Large intestine (tissue), 3 donors: Measurements from ENCODE around the gene HMCN2. TPM values are rescaled to one million over a fixed set of nuclear protein-coding genes. Genes with fewer than 3 reads are reported as not detected.

Source experiments
- DNase-seq, 2 donors: peaks; one replicate each; pipeline versions ENCODE4 v3.0.0 to v3.0.0-alpha.2; 2013
- H3K27ac ChIP-seq: one replicate; pipeline ENCODE4 v1.5.1; 2013; ENCODE audit warnings: low read length
- H3K27me3 ChIP-seq: 2 replicates; pipeline ENCODE4 v1.6.1; 2013; ENCODE audit warnings: low read length; ENCODE audit not compliant: control insufficient read depth, insufficient read depth
- H3K36me3 ChIP-seq: 2 replicates; pipeline ENCODE4 v1.6.1; 2013; ENCODE audit warnings: low read length; ENCODE audit not compliant: control insufficient read depth, insufficient read depth
- H3K4me1 ChIP-seq: one replicate; pipeline ENCODE4 v1.6.1; 2013; ENCODE audit warnings: low read length; ENCODE audit not compliant: control insufficient read depth, insufficient read depth
- H3K4me3 ChIP-seq: one replicate; pipeline ENCODE4 v1.5.1; 2013; ENCODE audit warnings: low read length
- H3K9me3 ChIP-seq: one replicate; pipeline ENCODE4 v1.6.1; 2013; ENCODE audit warnings: mild to moderate bottlenecking, low read depth, low read length, moderate library complexity; ENCODE audit not compliant: control insufficient read depth
- WGBS: methylation state at CpG from one replicate; pipeline ENCODE4 v1.1.5; 2013; ENCODE audit warnings: low lambda C conversion rate; ENCODE audit not compliant: insufficient coverage; 5-methylcytosine and 5-hydroxymethylcytosine counted together
- polyA plus RNA-seq: library from polyadenylated mRNA; unstranded; fragments of 120-200 nt; gene quantifications from one replicate; pipeline ENCODE4 v1.2.1, GENCODE V29; 2013

Gene HMCN2
- polyA plus RNA-seq, 1 donor, result 20.0 TPM

- H3K27ac ChIP-seq, result no peak overlapping the region
- no peak for DNase-seq
- no peak overlapping the region for H3K4me3 ChIP-seq
- H3K36me3 ChIP-seq, result no peaks in the 10 kb centered on the region
- peaks cover 4% of the 10 kb centered on the region for H3K9me3 ChIP-seq
- no peaks in the 10 kb centered on the region for H3K27me3 ChIP-seq
- H3K4me1 ChIP-seq, result peaks cover 25% of the 10 kb centered on the region
- WGBS, result no CpG with 5 or more reads among the region's 7 CpGs
These were observed 124.8 kb downstream of the HMCN2 start for GRCh38 chr9:130390390-130390789.

GRCh38 chr9:130390986-130391385, 125.4 kb downstream of the HMCN2 start:
- Histone ChIP-seq H3K4me3 (no peak overlapping the region), H3K27ac (no peak overlapping the region), H3K27me3 (no peaks in the 10 kb centered on the region), H3K9me3 (peaks cover 4% of the 10 kb centered on the region), H3K4me1 (peaks cover 25% of the 10 kb centered on the region), H3K36me3 (no peaks in the 10 kb centered on the region)
- no peak for DNase-seq
- no CpG with 5 or more reads among the region's 27 CpGs for WGBS

- H3K9me3 ChIP-seq, result peaks cover 6% of the 10 kb centered on the region
- no CpG with 5 or more reads among the region's 13 CpGs for WGBS
- H3K27me3 ChIP-seq, result no peaks in the 10 kb centered on the region
- peak; percentile 67 for DNase-seq
- no peak overlapping the region for H3K4me3 ChIP-seq
- no peak overlapping the region for H3K27ac ChIP-seq
- peaks cover 3% of the 10 kb centered on the region for H3K36me3 ChIP-seq
- H3K4me1 ChIP-seq, result peaks cover 25% of the 10 kb centered on the region
These were observed 126.3 kb downstream of the HMCN2 start for GRCh38 chr9:130391866-130392265.

GRCh38 chr9:130393681-130394071, 128.1 kb downstream of the HMCN2 start:
- Histone ChIP-seq H3K4me3 (peak overlapping the region; percentile 41), H3K9me3 (peaks cover 6% of the 10 kb centered on the region), H3K27me3 (no peaks in the 10 kb centered on the region), H3K4me1 (peaks cover 25% of the 10 kb centered on the region), H3K36me3 (peaks cover 3% of the 10 kb centered on the region), H3K27ac (no peak overlapping the region)
- DNase-seq, result no peak
- no CpG with 5 or more reads among the region's 16 CpGs for WGBS

- H3K27me3 ChIP-seq, result no peaks in the 10 kb centered on the region
- H3K27ac ChIP-seq, result no peak overlapping the region
- H3K36me3 ChIP-seq, result peaks cover 3% of the 10 kb centered on the region
- no CpG with 5 or more reads among the region's 11 CpGs for WGBS
- peaks cover 25% of the 10 kb centered on the region for H3K4me1 ChIP-seq
- no peak for DNase-seq
- H3K4me3 ChIP-seq, result no peak overlapping the region
- peaks cover 6% of the 10 kb centered on the region for H3K9me3 ChIP-seq
These were observed 128.8 kb downstream of the HMCN2 start for GRCh38 chr9:130394320-130394719.

GRCh38 chr9:130394814-130395470, 129.4 kb downstream of the HMCN2 start:
- H3K4me3 ChIP-seq, result no peak overlapping the region
- peaks cover 3% of the 10 kb centered on the region for H3K36me3 ChIP-seq
- peaks cover 6% of the 10 kb centered on the region for H3K9me3 ChIP-seq
- no peak overlapping the region for H3K27ac ChIP-seq
- H3K27me3 ChIP-seq, result no peaks in the 10 kb centered on the region
- WGBS, result no CpG with 5 or more reads among the region's 23 CpGs
- DNase-seq, result no peak
- peaks cover 25% of the 10 kb centered on the region for H3K4me1 ChIP-seq

- Histone ChIP-seq H3K9me3 (peaks cover 4% of the 10 kb centered on the region), H3K27ac (no peak overlapping the region), H3K4me1 (peaks cover 21% of the 10 kb centered on the region), H3K4me3 (no peak overlapping the region), H3K27me3 (no peaks in the 10 kb centered on the region), H3K36me3 (peaks cover 3% of the 10 kb centered on the region)
- no CpG with 5 or more reads among the region's 26 CpGs for WGBS
- DNase-seq, result no peak
These were observed 130.4 kb downstream of the HMCN2 start for GRCh38 chr9:130395810-130396435.

- DNase-seq, result no peak
- WGBS, result no CpG with 5 or more reads among the region's 4 CpGs
- Histone ChIP-seq H3K9me3 (peaks cover 3% of the 10 kb centered on the region), H3K36me3 (peaks cover 3% of the 10 kb centered on the region), H3K4me1 (peaks cover 17% of the 10 kb centered on the region), H3K27me3 (no peaks in the 10 kb centered on the region), H3K4me3 (no peak overlapping the region), H3K27ac (no peak overlapping the region)
These were observed 131.0 kb downstream of the HMCN2 start for GRCh38 chr9:130396581-130396980.

GRCh38 chr9:130398487-130399240, 133.1 kb downstream of the HMCN2 start:
- no CpG with 5 or more reads among the region's 17 CpGs for WGBS
- H3K27me3 ChIP-seq, result no peaks in the 10 kb centered on the region
- H3K4me3 ChIP-seq, result no peak overlapping the region
- H3K36me3 ChIP-seq, result peaks cover 3% of the 10 kb centered on the region
- peaks cover 3% of the 10 kb centered on the region for H3K9me3 ChIP-seq
- DNase-seq, result no peak
- H3K27ac ChIP-seq, result no peak overlapping the region
- H3K4me1 ChIP-seq, result no peaks in the 10 kb centered on the region

- H3K27me3 ChIP-seq, result no peaks in the 10 kb centered on the region
- peaks cover 3% of the 10 kb centered on the region for H3K9me3 ChIP-seq
- H3K36me3 ChIP-seq, result peaks cover 6% of the 10 kb centered on the region
- WGBS, result 100% methylated on average over 2 of the region's 8 CpGs
- no peak for DNase-seq
- no peak overlapping the region for H3K27ac ChIP-seq
- H3K4me1 ChIP-seq, result no peaks in the 10 kb centered on the region
- no peak overlapping the region for H3K4me3 ChIP-seq
These were observed 134.2 kb downstream of the HMCN2 start for GRCh38 chr9:130399768-130400167.
